Right renal pelvis (tissue), 4 donors: ENCODE data around the gene PHACTR1. TPM values are rescaled to one million over a fixed set of nuclear protein-coding genes. Genes with fewer than 3 reads are reported as not detected.

Experiments
- DNase-seq, 4 donors: peaks; one replicate each; pipeline ENCODE4 v3.0.0-alpha.2; 2013; ENCODE audit warnings: low read depth in 4 of 4, low spot score in 3 of 4, missing footprints in 1 of 4
- polyA plus RNA-seq, 4 donors: library from polyadenylated mRNA; unstranded; fragments of 120-200 nt; gene quantifications; one replicate each; pipeline ENCODE4 v1.2.1, GENCODE V29; 2013; ENCODE audit not compliant: insufficient read length in 4 of 4

The PHACTR1 gene
- polyA plus RNA-seq, 4 donors = 9.9 to 16.4 (median 13.6) TPM

- peak in 2 of 4 donors; percentile 28 to 41 for DNase-seq
Measured at GRCh38 chr6:13012977-13013680, 296.6 kb downstream of the PHACTR1 start.

GRCh38 chr6:13013681-13014503 lies 297.3 kb downstream of the PHACTR1 start:
- no peak for DNase-seq

- no peak for DNase-seq
Measured at GRCh38 chr6:13014504-13015378, 298.2 kb downstream of the PHACTR1 start.

GRCh38 chr6:13015379-13015681 lies 298.8 kb downstream of the PHACTR1 start:
- DNase-seq = no peak

- no peak for DNase-seq
Measured at GRCh38 chr6:13024616-13025015, 308.0 kb downstream of the PHACTR1 start.

GRCh38 chr6:13025893-13026499 lies 309.4 kb downstream of the PHACTR1 start:
- DNase-seq = no peak

GRCh38 chr6:13026557-13026956 lies 310.0 kb downstream of the PHACTR1 start:
- DNase-seq = no peak

- DNase-seq = no peak
Measured at GRCh38 chr6:13027207-13027606, 310.6 kb downstream of the PHACTR1 start.

GRCh38 chr6:13030396-13030795 lies 313.8 kb downstream of the PHACTR1 start:
- no peak for DNase-seq

GRCh38 chr6:13032566-13032965 lies 316.0 kb downstream of the PHACTR1 start:
- DNase-seq = no peak

- DNase-seq = no peak
Measured at GRCh38 chr6:13033145-13033544, 316.6 kb downstream of the PHACTR1 start.

GRCh38 chr6:13034316-13034715 lies 317.7 kb downstream of the PHACTR1 start:
- no peak for DNase-seq

GRCh38 chr6:13035606-13036005 lies 319.0 kb downstream of the PHACTR1 start:
- DNase-seq = no peak

- DNase-seq = no peak
Measured at GRCh38 chr6:13038315-13038714, 321.7 kb downstream of the PHACTR1 start.

GRCh38 chr6:13038741-13039190 lies 322.2 kb downstream of the PHACTR1 start:
- no peak for DNase-seq

- no peak for DNase-seq
Measured at GRCh38 chr6:13044390-13044789, 327.8 kb downstream of the PHACTR1 start.

- no peak for DNase-seq
Measured at GRCh38 chr6:13044896-13045295, 328.3 kb downstream of the PHACTR1 start.

- DNase-seq = no peak
Measured at GRCh38 chr6:13045676-13046075, 329.1 kb downstream of the PHACTR1 start.

- no peak for DNase-seq
Measured at GRCh38 chr6:13046084-13046483, 329.5 kb downstream of the PHACTR1 start.

- DNase-seq = no peak
Measured at GRCh38 chr6:13048113-13048512, 331.5 kb downstream of the PHACTR1 start.
